ENCODE data around the gene CHFR.
"Not testable (repeated sequence)": the region's sequence is repeated elsewhere in the genome, so short reads cannot be mapped to it uniquely, and the experiment has no call there.

The CHFR gene

GRCh38 chr12:132840536-132840935, 46.9 kb downstream of the CHFR start:
- FAIRE-seq: no peak
- no peak for DNase-seq (ENCODE audit: low spot score)

GRCh38 chr12:132839558-132840235, 47.7 kb downstream of the CHFR start:
- no peak for FAIRE-seq
- no peak for DNase-seq (ENCODE audit: low spot score)

GRCh38 chr12:132838410-132839080, 48.9 kb downstream of the CHFR start:
- FAIRE-seq: no peak
- no peak for DNase-seq (ENCODE audit: low spot score)

- FAIRE-seq (no peak), DNase-seq (ENCODE audit: low spot score) (no peak)
Measured at GRCh38 chr12:132837693-132838409, 49.6 kb downstream of the CHFR start.

- FAIRE-seq (no peak), DNase-seq (ENCODE audit: low spot score) (no peak)
Measured at GRCh38 chr12:132836795-132837331, 50.5 kb downstream of the CHFR start.

- DNase-seq (ENCODE audit: low spot score); FAIRE-seq: not testable (repeated sequence)
Measured at GRCh38 chr12:132836230-132836629, 51.2 kb downstream of the CHFR start.

GRCh38 chr12:132835076-132836025, 52.1 kb downstream of the CHFR start:
- no peak for DNase-seq (ENCODE audit: low spot score)
- FAIRE-seq: no peak

- FAIRE-seq (no peak), DNase-seq (ENCODE audit: low spot score) (no peak)
Measured at GRCh38 chr12:132834181-132834711, 53.2 kb downstream of the CHFR start.

GRCh38 chr12:132833341-132833740, 54.1 kb downstream of the CHFR start:
- FAIRE-seq (no peak), DNase-seq (ENCODE audit: low spot score) (no peak)

- no peak for FAIRE-seq
- DNase-seq (ENCODE audit: low spot score): no peak
Measured at GRCh38 chr12:132831771-132832170, 55.6 kb downstream of the CHFR start.

- DNase-seq (ENCODE audit: low spot score) (peak; percentile 76), FAIRE-seq (no peak)
Measured at GRCh38 chr12:132828706-132829534, 58.5 kb downstream of the CHFR start, which contains the start of gene GOLGA3. Gene GOLGA3, minus strand, starts transcription at chr12:132828869. Its CDS starts 6,741 bp downstream, at chr12:132822128.

- no peak for FAIRE-seq
- peak; percentile 16 for DNase-seq (ENCODE audit: low spot score)
Measured at GRCh38 chr12:132827763-132828703, 59.4 kb downstream of the CHFR start.

- DNase-seq (ENCODE audit: low spot score) (no peak), FAIRE-seq (no peak)
Measured at GRCh38 chr12:132825861-132826260, 61.5 kb downstream of the CHFR start.

GRCh38 chr12:132825089-132825488, 62.3 kb downstream of the CHFR start:
- no peak for DNase-seq (ENCODE audit: low spot score)
- no peak for FAIRE-seq

- no peak for DNase-seq (ENCODE audit: low spot score)
- no peak for FAIRE-seq
Measured at GRCh38 chr12:132824053-132824452, 63.4 kb downstream of the CHFR start.

- DNase-seq (ENCODE audit: low spot score) (no peak), FAIRE-seq (no peak)
Measured at GRCh38 chr12:132818562-132818961, 68.8 kb downstream of the CHFR start.

- FAIRE-seq (no peak), DNase-seq (ENCODE audit: low spot score) (no peak)
Measured at GRCh38 chr12:132814232-132814631, 73.2 kb downstream of the CHFR start.

GRCh38 chr12:132813443-132813842, 74.0 kb downstream of the CHFR start:
- no peak for DNase-seq (ENCODE audit: low spot score)
- FAIRE-seq: no peak
